Measurements from ENCODE around the gene CDKAL1.
A peak's percentile ranks its signal among the peaks of the same experiment; 100 is the strongest.

Gene CDKAL1

GRCh38 chr6:20492099-20492498 is 42.2 kb upstream of the CDKAL1 start:
- Histone ChIP-seq H3K23ac (ENCODE audit: low read length in 2 of 2) (no peak overlapping the region), H3K9ac (ENCODE audit: low read length) (no peak overlapping the region), H4K8ac (ENCODE audit: low read length) (no peak overlapping the region), H4K91ac (ENCODE audit: low read length) (no peak overlapping the region), H3K36me3 (ENCODE audit: control insufficient read depth in 1 of 2, insufficient read depth in 2 of 2, low read depth in 1 of 2, low read length in 2 of 2) (peaks cover 14 to 55% of the 10 kb centered on the region in 2 experiments), H3K27ac (ENCODE audit: low read length, poor library complexity, severe bottlenecking) (no peak overlapping the region), H2BK15ac (ENCODE audit: low read depth, poor library complexity, severe bottlenecking) (no peak overlapping the region), H3K4me1 (ENCODE audit: control insufficient read depth, insufficient read depth, low read depth, low read length) (no peaks in the 10 kb centered on the region), H3K27me3 (ENCODE audit: control insufficient read depth in 1 of 2, insufficient read depth in 1 of 2, low read length in 2 of 2) (no peaks in the 10 kb centered on the region), H2BK5ac (ENCODE audit: low read depth, low read length, poor library complexity, severe bottlenecking) (no peak overlapping the region), H3K79me1 (replicated peaks; ENCODE audit: low read length, poor library complexity, severe bottlenecking) (peaks cover 14% of the 10 kb centered on the region), H3K4ac (ENCODE audit: low read depth in 1 of 2, low read length in 2 of 2) (no peak overlapping the region), H2AFZ (ENCODE audit: low read depth, low read length) (no peak overlapping the region), H2BK12ac (ENCODE audit: low read length in 2 of 2) (no peak overlapping the region), H3K4me3 (ENCODE audit: insufficient read depth in 1 of 2, low read depth in 1 of 2, low read length in 2 of 2) (no peak overlapping the region), H2AK5ac (ENCODE audit: low read length, severe bottlenecking) (no peak overlapping the region), H3K9me3 (ENCODE audit: control insufficient read depth, low read length) (no peaks in the 10 kb centered on the region), H3K14ac (ENCODE audit: low read length in 2 of 2) (no peak overlapping the region), H3K18ac (ENCODE audit: low read depth in 1 of 2, low read length in 2 of 2) (no peak overlapping the region), H2BK120ac (ENCODE audit: low read depth, low read length) (no peak overlapping the region), H3K4me2 (ENCODE audit: low read length, poor library complexity, severe bottlenecking) (no peak overlapping the region)
- WGBS = no CpG with 5 or more reads among the region's 2 CpGs
- no peak for DNase-seq

GRCh38 chr6:20497216-20498040 is 36.8 kb upstream of the CDKAL1 start:
- Histone ChIP-seq H3K4me2 (ENCODE audit: low read length, poor library complexity, severe bottlenecking) (no peak overlapping the region), H2AK5ac (ENCODE audit: low read length, severe bottlenecking) (no peak overlapping the region), H2BK15ac (ENCODE audit: low read depth, poor library complexity, severe bottlenecking) (no peak overlapping the region), H3K9ac (ENCODE audit: low read length) (no peak overlapping the region), H3K4me3 (ENCODE audit: insufficient read depth in 1 of 2, low read depth in 1 of 2, low read length in 2 of 2) (no peak overlapping the region), H3K9me3 (ENCODE audit: control insufficient read depth, low read length) (no peaks in the 10 kb centered on the region), H3K27me3 (ENCODE audit: control insufficient read depth in 1 of 2, insufficient read depth in 1 of 2, low read length in 2 of 2) (no peaks in the 10 kb centered on the region), H3K4ac (ENCODE audit: low read depth in 1 of 2, low read length in 2 of 2) (no peak overlapping the region), H2BK120ac (ENCODE audit: low read depth, low read length) (no peak overlapping the region), H4K8ac (ENCODE audit: low read length) (no peak overlapping the region), H3K18ac (ENCODE audit: low read depth in 1 of 2, low read length in 2 of 2) (no peak overlapping the region), H3K36me3 (ENCODE audit: control insufficient read depth in 1 of 2, insufficient read depth in 2 of 2, low read depth in 1 of 2, low read length in 2 of 2) (peaks cover 0 to 6% of the 10 kb centered on the region in 2 experiments), H3K27ac (ENCODE audit: low read length, poor library complexity, severe bottlenecking) (no peak overlapping the region), H2AFZ (ENCODE audit: low read depth, low read length) (no peak overlapping the region), H2BK12ac (ENCODE audit: low read length in 2 of 2) (no peak overlapping the region), H2BK5ac (ENCODE audit: low read depth, low read length, poor library complexity, severe bottlenecking) (no peak overlapping the region), H3K14ac (ENCODE audit: low read length in 2 of 2) (no peak overlapping the region), H3K4me1 (ENCODE audit: control insufficient read depth, insufficient read depth, low read depth, low read length) (no peaks in the 10 kb centered on the region), H4K91ac (ENCODE audit: low read length) (no peak overlapping the region), H3K23ac (ENCODE audit: low read length in 2 of 2) (no peak overlapping the region), H3K79me1 (replicated peaks; ENCODE audit: low read length, poor library complexity, severe bottlenecking) (no peaks in the 10 kb centered on the region)
- WGBS = 93% methylated on average over 7 of the region's 8 CpGs
- DNase-seq = peak; percentile 29

GRCh38 chr6:20498041-20498385 is 36.2 kb upstream of the CDKAL1 start:
- H2BK120ac ChIP-seq (ENCODE audit: low read depth, low read length) = no peak overlapping the region
- H3K9ac ChIP-seq (ENCODE audit: low read length) = no peak overlapping the region
- WGBS = 91% methylated on average over 2 of the region's 2 CpGs
- no peak overlapping the region for H2AFZ ChIP-seq (ENCODE audit: low read depth, low read length)
- H3K4ac ChIP-seq (ENCODE audit: low read depth in 1 of 2, low read length in 2 of 2) = no peak overlapping the region
- H3K36me3 ChIP-seq (ENCODE audit: control insufficient read depth in 1 of 2, insufficient read depth in 2 of 2, low read depth in 1 of 2, low read length in 2 of 2) = peaks cover 0 to 3% of the 10 kb centered on the region in 2 experiments
- no peak overlapping the region for H2BK12ac ChIP-seq (ENCODE audit: low read length in 2 of 2)
- no peak overlapping the region for H2AK5ac ChIP-seq (ENCODE audit: low read length, severe bottlenecking)
- peak; percentile 10 for DNase-seq
- no peaks in the 10 kb centered on the region for H3K27me3 ChIP-seq (ENCODE audit: control insufficient read depth in 1 of 2, insufficient read depth in 1 of 2, low read length in 2 of 2)
- H3K14ac ChIP-seq (ENCODE audit: low read length in 2 of 2) = no peak overlapping the region
- H3K4me2 ChIP-seq (ENCODE audit: low read length, poor library complexity, severe bottlenecking) = no peak overlapping the region
- no peaks in the 10 kb centered on the region for H3K4me1 ChIP-seq (ENCODE audit: control insufficient read depth, insufficient read depth, low read depth, low read length)
- no peaks in the 10 kb centered on the region for H3K9me3 ChIP-seq (ENCODE audit: control insufficient read depth, low read length)
- H2BK15ac ChIP-seq (ENCODE audit: low read depth, poor library complexity, severe bottlenecking) = no peak overlapping the region
- no peak overlapping the region for H4K91ac ChIP-seq (ENCODE audit: low read length)
- no peaks in the 10 kb centered on the region for H3K79me1 ChIP-seq (replicated peaks; ENCODE audit: low read length, poor library complexity, severe bottlenecking)
- H4K8ac ChIP-seq (ENCODE audit: low read length) = no peak overlapping the region
- H3K18ac ChIP-seq (ENCODE audit: low read depth in 1 of 2, low read length in 2 of 2) = no peak overlapping the region
- no peak overlapping the region for H3K4me3 ChIP-seq (ENCODE audit: insufficient read depth in 1 of 2, low read depth in 1 of 2, low read length in 2 of 2)
- no peak overlapping the region for H3K27ac ChIP-seq (ENCODE audit: low read length, poor library complexity, severe bottlenecking)
- H2BK5ac ChIP-seq (ENCODE audit: low read depth, low read length, poor library complexity, severe bottlenecking) = no peak overlapping the region
- H3K23ac ChIP-seq (ENCODE audit: low read length in 2 of 2) = no peak overlapping the region

- H3K14ac ChIP-seq (ENCODE audit: low read length in 2 of 2) = no peak overlapping the region
- no peak overlapping the region for H2BK12ac ChIP-seq (ENCODE audit: low read length in 2 of 2)
- H2BK5ac ChIP-seq (ENCODE audit: low read depth, low read length, poor library complexity, severe bottlenecking) = no peak overlapping the region
- no peak overlapping the region for H3K9ac ChIP-seq (ENCODE audit: low read length)
- peaks cover 1% of the 10 kb centered on the region for H3K4me1 ChIP-seq (ENCODE audit: control insufficient read depth, insufficient read depth, low read depth, low read length)
- H3K36me3 ChIP-seq (ENCODE audit: control insufficient read depth in 1 of 2, insufficient read depth in 2 of 2, low read depth in 1 of 2, low read length in 2 of 2) = no peaks in the 10 kb centered on the region
- H3K27me3 ChIP-seq (ENCODE audit: control insufficient read depth in 1 of 2, insufficient read depth in 1 of 2, low read length in 2 of 2) = no peaks in the 10 kb centered on the region
- WGBS = 29% methylated on average over 1 of the region's 2 CpGs
- no peak overlapping the region for H4K91ac ChIP-seq (ENCODE audit: low read length)
- H3K79me1 ChIP-seq (replicated peaks; ENCODE audit: low read length, poor library complexity, severe bottlenecking) = no peaks in the 10 kb centered on the region
- H2BK120ac ChIP-seq (ENCODE audit: low read depth, low read length) = no peak overlapping the region
- H3K4ac ChIP-seq (ENCODE audit: low read depth in 1 of 2, low read length in 2 of 2) = no peak overlapping the region
- peak; percentile 10 for DNase-seq
- no peak overlapping the region for H3K18ac ChIP-seq (ENCODE audit: low read depth in 1 of 2, low read length in 2 of 2)
- no peak overlapping the region for H4K8ac ChIP-seq (ENCODE audit: low read length)
- no peak overlapping the region for H3K27ac ChIP-seq (ENCODE audit: low read length, poor library complexity, severe bottlenecking)
- H2AFZ ChIP-seq (ENCODE audit: low read depth, low read length) = no peak overlapping the region
- H2AK5ac ChIP-seq (ENCODE audit: low read length, severe bottlenecking) = no peak overlapping the region
- no peak overlapping the region for H3K23ac ChIP-seq (ENCODE audit: low read length in 2 of 2)
- H2BK15ac ChIP-seq (ENCODE audit: low read depth, poor library complexity, severe bottlenecking) = no peak overlapping the region
- no peak overlapping the region for H3K4me3 ChIP-seq (ENCODE audit: insufficient read depth in 1 of 2, low read depth in 1 of 2, low read length in 2 of 2)
- no peaks in the 10 kb centered on the region for H3K9me3 ChIP-seq (ENCODE audit: control insufficient read depth, low read length)
- H3K4me2 ChIP-seq (ENCODE audit: low read length, poor library complexity, severe bottlenecking) = no peak overlapping the region
Observed at GRCh38 chr6:20509212-20509611, 25.0 kb upstream of the CDKAL1 start.

Measured in mesenchymal stem cell (in vitro differentiated cells and primary cell).